ENCODE results near the gene PMEL.
"Not testable (repeated sequence)": the region's sequence is repeated elsewhere in the genome, so short reads cannot be mapped to it uniquely, and the experiment has no call there.

PMEL gene

GRCh38 chr12:55965941-55966407, at the start of gene PMEL:
TSS of gene PMEL (minus strand) at chr12:55966042. CDS start at chr12:55966011, 31 bp downstream.
- peak; percentile 69 for DNase-seq

- no peak for DNase-seq
Measured at GRCh38 chr12:56014205-56014604, 48.4 kb upstream of the PMEL start.

DNA sequence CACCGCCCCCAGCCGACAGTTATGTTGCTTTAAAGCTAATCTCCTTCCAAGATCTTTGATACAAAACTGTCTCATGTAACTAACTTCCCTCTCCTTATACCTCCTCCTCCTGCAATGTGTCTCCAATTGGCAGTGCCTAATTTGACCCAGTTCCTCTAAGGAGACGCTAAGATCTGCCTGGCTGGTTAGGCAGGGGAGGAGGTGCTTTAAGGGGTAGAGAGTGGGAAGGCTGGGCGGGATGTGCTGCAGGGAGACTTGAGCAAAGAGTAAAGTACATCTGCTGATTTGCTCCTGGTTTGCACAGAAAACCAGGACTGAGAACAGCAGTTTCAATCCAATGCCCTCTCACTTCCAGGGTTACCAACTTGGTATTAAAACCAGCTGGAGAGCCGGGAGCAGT, 47.6 kb upstream of the PMEL start:
- no peak for DNase-seq

- no peak for DNase-seq
Measured at GRCh38 chr12:56011509-56012090, 45.8 kb upstream of the PMEL start.

DNA sequence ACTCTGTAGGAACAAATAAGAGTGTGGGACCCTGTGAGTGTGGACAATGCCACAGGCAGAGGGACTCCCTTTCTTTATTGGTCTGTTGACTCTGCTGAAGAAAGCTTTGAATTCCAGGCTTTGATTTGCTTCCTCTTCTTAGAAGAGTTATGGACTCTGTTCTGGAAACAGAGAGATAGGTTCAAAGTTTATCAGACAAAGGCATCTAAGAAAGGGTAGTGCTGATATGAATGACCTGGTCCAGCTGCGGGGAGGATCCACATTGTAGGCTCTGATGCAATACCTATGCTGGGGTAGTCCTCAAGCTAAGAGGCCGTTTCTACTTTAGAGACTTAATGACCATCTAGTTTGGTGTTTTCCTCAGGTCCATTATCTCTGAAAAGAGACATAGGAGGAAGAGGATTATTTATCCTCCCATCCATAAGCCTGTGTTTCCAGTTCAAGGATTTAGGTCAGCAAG, 44.3 kb upstream of the PMEL start:
- DNase-seq: no peak

GRCh38 chr12:56007564-56008559, 42.0 kb upstream of the PMEL start:
- DNase-seq: peak; percentile 88

DNA sequence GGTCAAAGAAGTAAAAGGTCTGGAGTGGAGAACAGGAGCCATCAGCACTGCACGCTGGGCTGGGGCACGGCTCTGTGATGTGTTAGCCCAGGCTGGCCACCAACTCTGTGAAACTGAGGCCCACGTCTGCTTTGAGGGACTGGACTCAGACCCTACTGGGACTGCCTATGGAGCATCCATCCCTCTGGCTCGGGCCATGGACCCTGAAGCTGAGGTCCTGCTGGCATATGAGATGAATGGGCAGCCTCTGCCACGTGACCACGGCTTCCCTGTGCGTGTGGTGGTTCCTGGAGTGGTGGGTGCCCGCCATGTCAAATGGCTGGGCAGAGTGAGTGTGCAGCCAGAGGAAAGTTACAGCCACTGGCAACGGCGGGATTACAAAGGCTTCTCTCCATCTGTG, 38.4 kb upstream of the PMEL start:
- DNase-seq: no peak

GRCh38 chr12:56003376-56003775, 37.5 kb upstream of the PMEL start:
- DNase-seq: not testable (repeated sequence)

DNA sequence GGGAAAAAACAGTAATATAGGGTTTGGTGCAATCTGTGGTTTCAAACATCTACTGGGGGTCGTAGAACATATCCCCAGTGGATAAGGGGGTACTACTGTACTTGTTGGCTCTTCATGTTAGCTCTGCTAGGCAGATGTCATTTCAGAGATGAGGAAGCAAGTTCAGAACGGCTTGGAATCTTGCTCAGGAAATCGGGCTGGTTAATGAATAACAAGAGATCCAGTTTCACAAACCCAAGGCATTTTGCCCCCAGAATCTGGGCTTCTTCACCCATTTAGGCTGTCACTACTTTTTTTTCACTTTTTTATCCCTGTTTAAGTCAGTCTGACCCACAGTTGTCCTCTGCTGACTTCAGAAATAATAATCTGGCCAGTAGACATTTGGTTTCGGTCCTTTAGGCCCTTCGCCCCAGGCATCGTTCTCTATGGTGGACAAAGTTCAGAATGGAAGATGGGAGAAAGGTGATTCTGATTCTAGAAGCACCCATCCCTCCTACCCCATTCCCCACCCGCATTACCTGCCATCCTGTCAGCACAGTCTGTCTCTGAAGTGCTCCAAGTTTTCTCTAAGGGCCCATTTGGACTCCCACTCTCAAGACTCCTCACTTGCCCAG, 35.8 kb upstream of the PMEL start:
- DNase-seq: no peak

DNA sequence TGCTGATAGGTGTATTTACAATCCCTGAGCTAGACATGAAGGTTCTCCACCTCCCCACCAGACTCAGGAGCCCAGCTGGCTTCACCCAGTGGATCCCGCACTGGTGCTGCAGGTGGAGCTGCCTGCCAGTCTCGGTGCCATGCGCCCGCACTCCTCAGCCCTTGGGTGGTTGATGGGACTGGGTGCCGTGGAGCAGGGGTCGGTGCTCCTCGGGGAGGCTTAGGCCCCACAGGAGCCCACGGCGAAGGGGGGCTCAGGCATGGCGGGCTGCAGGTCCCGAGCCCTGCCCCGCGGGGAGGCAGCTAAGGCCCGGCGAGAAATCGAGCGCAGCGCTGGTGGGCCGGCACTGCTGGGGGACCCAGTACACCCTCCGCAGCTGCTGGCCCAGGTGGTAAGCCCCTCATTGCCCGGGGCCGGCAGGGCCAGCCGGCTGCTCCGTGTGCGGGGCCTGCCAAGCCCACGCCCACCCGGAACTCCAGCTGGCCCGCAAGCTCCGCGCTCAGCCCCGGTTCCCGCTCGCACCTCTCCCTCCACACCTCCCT, 34.2 kb upstream of the PMEL start:
- not testable (repeated sequence) for DNase-seq

GRCh38 chr12:55999522-55999921, 33.7 kb upstream of the PMEL start:
- DNase-seq: not testable (repeated sequence)

GRCh38 chr12:55997535-55997859, 31.7 kb upstream of the PMEL start:
- no peak for DNase-seq

DNA sequence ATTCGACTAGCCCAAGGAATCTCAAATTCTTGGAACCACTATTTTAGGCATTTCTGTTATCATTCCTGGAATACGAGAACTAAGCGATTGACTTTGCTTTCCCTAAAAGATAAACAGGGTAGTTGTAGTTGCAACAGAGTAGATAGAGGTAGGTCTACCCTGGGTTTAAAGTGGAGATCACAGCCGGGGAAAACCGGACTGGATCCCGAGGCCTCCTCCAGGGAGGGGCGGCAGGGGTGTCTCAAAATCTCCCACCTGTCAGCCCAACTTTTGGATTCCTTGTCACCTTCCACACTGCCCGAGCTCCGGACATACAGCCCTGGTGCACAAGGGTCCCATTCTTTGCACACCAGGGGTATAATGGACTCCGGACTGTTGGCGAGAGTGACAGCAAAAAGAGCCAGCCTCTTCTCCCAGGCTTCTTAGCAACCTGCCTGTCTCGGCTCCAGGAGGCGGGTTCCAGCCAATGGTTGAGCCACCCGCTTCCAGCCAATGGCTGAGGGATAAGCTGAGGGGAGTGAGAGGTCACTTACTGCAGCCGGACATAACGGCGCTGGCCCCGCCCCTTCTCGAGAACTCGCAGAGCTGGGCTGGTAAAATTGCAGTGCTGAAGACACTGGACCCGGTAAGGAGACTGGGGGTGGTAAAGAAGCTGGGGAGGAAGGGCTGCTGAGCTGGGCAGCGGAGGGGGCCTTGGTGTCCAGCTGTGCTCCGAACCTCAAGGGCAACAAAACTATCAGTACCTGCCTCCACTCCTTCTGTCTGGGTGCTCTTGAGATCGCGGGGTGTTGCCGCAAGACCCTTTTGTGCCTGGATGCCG, 31.1 kb upstream of the PMEL start, which contains the start of gene SUOX:
SUOX (plus strand) TSS at position 562 of the 820 bp plus-strand sequence. CDS start 4,946 bp downstream, outside the sequence.
- peak; percentile 100 for DNase-seq

- no peak for DNase-seq
Measured at GRCh38 chr12:55996201-55996714, 30.4 kb upstream of the PMEL start.

- DNase-seq: no peak
Measured at GRCh38 chr12:55995366-55995765, 29.5 kb upstream of the PMEL start.

- DNase-seq: no peak
Measured at GRCh38 chr12:55993230-55993853, 27.5 kb upstream of the PMEL start.

DNA sequence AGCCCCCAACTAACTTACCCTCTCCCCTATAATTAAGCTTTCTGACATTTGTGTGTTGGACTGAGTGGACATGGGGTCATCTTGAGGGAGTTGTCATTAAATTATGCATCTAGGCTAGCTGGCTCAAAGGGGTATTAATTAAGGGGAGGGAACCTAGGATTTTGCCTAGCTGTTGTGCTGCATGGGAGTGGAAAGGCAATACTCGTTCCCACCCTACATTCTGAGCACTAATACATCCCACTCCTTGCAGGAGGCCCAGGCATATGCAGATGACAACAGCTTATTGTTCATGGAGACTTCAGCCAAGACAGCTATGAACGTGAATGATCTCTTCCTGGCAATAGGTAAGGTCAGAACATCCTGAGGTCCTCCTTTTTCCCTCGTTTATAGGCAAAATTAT, 25.3 kb upstream of the PMEL start:
- DNase-seq: no peak

DNA sequence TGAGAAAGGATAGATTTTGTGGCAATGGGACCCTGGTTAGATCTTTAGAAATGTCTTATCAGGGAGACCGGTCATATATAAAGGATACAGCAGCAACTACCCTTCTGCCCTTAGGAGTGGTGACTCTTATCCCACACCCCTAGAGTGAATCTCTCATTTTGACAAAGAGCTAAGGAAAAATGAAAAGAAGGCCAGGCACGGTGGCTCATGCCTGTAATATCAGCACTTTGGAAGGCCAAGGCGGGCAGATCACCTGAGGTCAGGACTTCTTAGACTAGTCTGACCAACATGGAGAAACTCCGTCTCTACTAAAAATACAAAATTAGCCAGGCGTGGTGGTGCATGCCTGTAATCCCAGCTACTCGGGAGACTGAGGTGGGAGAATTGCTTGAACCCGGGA, 20.1 kb upstream of the PMEL start:
- not testable (repeated sequence) for DNase-seq

- no peak for DNase-seq
Measured at GRCh38 chr12:55985341-55985740, 19.5 kb upstream of the PMEL start.

DNA sequence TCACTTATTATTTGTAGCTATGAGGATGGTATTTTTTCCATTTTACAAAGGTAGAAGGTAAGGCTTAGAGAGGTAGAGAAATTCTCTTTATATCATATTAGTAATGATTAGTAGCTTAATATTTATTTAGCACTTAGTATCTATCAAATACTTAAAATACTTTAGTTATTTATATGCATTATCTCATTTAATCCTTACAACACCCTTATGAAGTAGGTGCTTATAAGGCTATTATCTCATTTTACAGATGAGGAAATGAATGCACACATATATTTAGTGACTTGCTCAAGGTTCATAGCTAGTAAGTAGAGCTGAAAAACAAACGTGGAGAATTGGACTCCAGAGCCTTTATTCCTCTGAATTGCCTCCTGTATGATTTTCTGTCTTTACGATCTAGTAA, 19.0 kb upstream of the PMEL start:
- DNase-seq: no peak

- DNase-seq: no peak
Measured at GRCh38 chr12:55983232-55983842, 17.5 kb upstream of the PMEL start.
